ENCODE measurements around the gene TPSAB1.

The TPSAB1 gene

GRCh38 chr16:1211451-1212268 is 28.8 kb upstream of the TPSAB1 start:
- DNase-seq = no peak

- no peak for DNase-seq
Measured at GRCh38 chr16:1212616-1213194, 27.8 kb upstream of the TPSAB1 start.

DNA sequence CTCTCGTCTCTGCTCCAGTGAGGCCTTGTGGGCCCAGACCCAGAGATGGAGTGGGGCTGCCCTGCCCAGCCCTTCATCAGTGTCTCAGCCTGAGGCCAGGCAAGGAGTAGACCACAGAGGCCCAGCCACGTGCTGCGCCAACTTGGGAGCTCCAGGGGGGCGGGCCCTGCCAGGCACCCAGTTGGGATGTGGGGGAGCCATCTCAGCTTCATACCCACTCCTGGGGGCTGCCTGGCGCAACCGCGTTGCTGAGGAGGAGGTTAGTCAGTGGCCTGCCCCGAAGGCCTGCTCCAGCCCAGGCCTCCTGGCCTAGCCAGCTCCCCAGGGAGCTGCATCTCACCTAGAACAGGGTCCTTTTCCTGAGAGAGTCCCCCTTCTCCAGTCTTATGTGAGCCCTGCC is 27.3 kb upstream of the TPSAB1 start:
- DNase-seq = no peak

GRCh38 chr16:1213796-1214372 is 26.6 kb upstream of the TPSAB1 start:
- DNase-seq = no peak

DNA sequence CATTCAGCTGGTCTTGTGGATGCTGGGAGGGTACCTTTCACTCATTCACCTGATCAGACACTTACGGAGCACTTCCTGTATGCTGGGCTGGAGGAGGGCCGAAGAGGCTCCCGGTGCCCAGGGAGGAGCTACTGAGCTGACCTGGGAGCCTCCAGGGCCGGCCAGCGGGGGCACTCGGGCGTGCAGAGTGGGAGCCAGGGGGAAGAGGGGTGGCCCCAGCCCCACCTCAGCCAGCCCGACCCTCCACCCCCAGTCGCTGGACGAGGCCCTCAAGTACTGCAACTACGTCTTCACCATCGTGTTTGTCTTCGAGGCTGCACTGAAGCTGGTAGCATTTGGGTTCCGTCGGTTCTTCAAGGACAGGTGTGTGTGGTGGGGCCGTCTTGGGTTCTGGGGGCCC is 25.8 kb upstream of the TPSAB1 start:
- no peak for DNase-seq

DNA sequence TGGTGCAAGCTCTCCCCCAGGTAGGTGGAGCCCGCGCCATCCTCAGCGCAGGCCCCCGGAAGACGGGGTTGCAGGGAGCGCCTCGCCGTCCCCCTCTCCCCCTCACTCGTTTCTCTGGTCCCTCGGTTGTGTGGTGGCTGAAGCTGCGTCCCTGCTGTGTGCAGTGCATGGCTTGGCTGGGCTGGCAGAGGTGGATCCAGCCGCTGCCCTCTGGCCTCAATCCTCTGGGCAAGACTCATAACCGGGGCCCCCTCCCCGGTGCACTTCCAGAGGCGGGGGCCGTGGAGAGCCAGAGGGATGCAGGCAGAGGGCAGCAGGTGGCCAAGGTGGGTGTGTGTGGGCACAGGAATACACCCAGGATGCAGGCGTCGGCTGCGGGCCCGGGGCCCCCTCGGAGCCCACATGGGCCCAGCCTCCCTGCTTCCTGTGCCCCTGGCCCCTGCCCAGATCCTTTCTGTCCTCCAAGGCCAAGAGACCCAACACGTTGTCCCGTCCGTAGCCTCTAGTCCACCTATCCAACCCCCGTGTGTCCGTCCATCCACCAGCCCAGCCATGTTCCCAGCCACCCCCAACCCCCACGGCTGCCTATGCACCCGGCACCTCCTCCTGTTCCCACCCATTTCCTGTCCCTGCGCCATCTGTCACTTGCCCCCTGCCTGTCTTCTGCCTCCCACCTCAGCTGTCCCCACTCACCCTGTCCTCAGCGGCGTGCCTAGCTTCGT is 24.8 kb upstream of the TPSAB1 start:
- DNase-seq = no peak

DNA sequence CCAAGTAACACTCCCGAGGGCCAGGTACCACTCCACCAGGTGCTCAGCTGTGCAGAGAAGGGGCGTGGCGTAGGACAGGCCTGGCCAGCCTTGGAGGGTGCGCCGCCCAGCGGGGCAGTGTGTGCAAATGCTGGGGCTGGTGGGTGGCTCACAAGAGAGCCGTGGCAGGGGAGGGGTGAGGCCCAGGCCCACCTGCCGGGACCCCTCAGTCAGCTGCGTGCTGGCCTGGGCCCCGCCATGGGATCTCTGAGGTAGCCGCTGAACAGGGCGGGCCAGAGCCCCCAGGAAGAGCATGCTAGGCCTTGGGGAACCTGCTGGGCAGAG is 24.2 kb upstream of the TPSAB1 start:
- DNase-seq = no peak

DNA sequence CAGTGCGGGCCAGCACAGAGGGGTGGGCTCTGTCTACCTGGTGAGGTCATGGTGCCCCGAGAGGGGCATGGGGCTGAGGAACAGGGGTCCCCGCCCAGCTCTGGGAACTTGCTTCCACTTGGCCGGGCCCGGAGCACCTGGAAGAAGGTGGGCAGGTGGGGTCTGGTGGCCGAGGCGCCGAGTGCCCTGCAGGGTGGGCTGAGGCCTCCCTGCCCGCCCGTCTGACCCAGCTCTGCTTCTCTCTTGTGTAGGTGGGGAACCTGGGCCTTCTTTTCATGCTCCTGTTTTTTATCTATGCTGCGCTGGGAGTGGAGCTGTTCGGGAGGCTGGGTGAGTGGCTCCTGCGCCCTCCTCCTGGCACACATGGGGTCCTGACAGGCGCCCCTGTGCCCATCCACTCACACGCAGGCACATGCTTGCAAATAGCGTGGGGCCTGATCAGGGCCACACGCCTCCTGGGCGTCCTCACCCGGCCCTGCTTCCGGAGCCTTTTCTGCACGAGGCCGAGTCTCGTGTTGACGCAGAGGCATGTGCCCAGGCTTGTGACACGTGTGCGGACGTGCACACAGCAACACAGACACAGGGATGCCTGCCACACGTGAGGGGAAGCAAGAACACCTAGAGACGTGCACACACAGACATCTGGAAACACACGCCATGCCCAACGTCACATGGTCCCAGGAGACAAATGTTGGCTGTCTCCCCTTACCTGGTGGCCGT is 23.7 kb upstream of the TPSAB1 start:
- DNase-seq = no peak

GRCh38 chr16:1217526-1217925 is 23.0 kb upstream of the TPSAB1 start:
- no peak for DNase-seq

- DNase-seq = no peak
Measured at GRCh38 chr16:1218061-1218929, 22.2 kb upstream of the TPSAB1 start.

GRCh38 chr16:1218930-1219611 is 21.4 kb upstream of the TPSAB1 start:
- DNase-seq = no peak

- DNase-seq = no peak
Measured at GRCh38 chr16:1220098-1220728, 20.3 kb upstream of the TPSAB1 start.

DNA sequence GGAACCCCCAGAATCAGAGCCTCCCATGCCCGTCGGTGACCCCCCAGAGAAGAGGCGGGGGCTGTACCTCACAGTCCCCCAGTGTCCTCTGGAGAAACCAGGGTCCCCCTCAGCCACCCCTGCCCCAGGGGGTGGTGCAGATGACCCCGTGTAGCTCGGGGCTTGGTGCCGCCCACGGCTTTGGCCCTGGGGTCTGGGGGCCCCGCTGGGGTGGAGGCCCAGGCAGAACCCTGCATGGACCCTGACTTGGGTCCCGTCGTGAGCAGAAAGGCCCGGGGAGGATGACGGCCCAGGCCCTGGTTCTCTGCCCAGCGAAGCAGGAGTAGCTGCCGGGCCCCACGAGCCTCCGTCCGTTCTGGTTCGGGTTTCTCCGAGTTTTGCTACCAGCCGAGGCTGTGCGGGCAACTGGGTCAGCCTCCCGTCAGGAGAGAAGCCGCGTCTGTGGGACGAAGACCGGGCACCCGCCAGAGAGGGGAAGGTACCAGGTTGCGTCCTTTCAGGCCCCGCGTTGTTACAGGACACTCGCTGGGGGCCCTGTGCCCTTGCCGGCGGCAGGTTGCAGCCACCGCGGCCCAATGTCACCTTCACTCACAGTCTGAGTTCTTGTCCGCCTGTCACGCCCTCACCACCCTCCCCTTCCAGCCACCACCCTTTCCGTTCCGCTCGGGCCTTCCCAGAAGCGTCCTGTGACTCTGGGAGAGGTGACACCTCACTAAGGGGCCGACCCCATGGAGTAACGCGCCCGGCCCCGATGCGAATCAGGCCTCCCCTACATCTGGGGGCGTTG is 19.5 kb upstream of the TPSAB1 start:
- no peak for DNase-seq

GRCh38 chr16:1221628-1222552 is 18.6 kb upstream of the TPSAB1 start:
- no peak for DNase-seq

DNA sequence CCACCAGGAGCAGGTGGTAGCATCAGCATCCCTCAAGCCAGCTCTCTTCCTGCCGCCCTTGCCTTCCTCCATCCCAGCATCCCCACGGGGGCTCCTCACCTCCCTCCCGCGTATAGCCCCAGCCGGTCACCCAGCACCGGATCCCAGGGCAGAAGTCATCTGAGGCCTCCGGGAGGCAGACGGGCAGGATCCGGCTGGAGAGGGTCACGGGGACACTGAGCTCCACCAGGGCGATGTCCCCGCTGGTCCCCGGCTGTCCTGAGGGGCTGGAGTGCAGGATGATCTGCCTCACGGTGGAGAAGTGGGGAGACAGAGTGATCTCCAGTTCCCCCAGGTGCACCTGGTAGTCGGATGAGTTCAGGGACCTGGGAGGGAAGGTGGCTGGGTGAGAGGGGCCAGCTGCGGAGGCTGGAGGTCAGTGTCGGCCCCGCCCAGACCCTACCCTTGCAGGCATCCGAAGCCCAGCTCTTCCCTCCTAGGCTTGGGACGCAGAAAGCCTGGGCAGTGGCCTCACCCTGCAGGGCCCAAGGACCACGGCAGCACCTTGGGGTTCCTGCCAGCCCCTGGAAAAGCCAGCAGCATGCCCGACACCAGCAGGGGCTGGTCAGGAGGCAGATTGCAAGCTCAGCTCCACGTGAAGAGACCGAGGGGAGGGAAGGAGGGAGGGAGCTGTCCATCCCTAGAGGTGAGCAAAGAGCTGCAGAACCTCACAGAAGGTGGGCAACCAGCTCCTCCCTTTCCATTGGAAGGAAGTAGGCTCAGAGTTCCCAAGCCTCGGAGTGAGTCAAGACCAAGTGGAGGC is 17.8 kb upstream of the TPSAB1 start:
- no peak for DNase-seq

GRCh38 chr16:1223355-1224214 is 16.9 kb upstream of the TPSAB1 start:
- DNase-seq = no peak

DNA sequence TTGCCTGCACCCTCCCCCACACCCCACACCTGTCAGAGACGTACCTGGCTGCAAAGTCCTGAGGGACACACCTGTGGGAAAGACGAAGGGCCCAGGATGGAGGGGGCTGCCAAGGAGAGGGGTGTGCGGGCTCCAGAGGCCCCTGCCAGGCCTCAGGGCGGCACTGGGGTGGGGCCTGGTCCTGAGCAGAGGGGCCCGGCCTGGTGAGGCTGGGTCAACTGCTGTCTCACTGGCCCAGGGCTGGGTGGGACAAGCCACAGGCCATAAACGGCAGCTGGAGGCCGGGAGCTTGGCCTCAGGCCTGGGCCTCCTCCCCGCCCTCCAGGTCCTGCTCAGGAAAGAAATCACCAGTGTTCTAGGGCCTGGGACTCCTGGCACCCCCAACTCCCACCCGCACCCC is 15.9 kb upstream of the TPSAB1 start:
- DNase-seq = no peak

All from bone marrow (tissue), 2 donors.